AG04449 (cell line): ENCODE results near the gene SEC61B.

ENCODE experiments used
- CTCF ChIA-PET: fragments of 350-600 bp; formaldehyde crosslinking; extraction: SDS; loops from one replicate; lab custom pipeline; 2021; ENCODE audit warnings: antibody characterized with exemption; lab: Yijun Ruan, JAX
- POLR2A ChIA-PET: fragments of 400-600, 350-600 bp; formaldehyde crosslinking; extraction: SDS; loops from one replicate; lab custom pipeline; 2020; ENCODE audit warnings: antibody characterized with exemption, inconsistent platforms; lab: Yijun Ruan, JAX
- DNase-seq: peaks from one replicate; pipeline ENCODE4 v3.0.0-alpha.2; 2010; ENCODE audit warnings: low read depth, low spot score
- H3K4me3 ChIP-seq: 2 replicates; pipeline ENCODE4 v1.5.1; 2011; ENCODE audit warnings: low read depth, mild to moderate bottlenecking, control low read depth, low read length
- TF ChIP-seq, protein P1 (sequence below): IDR thresholded peaks from one replicate; pipeline ENCODE4 v1.5.1; 2011; ENCODE audit warnings: mild to moderate bottlenecking, moderate library complexity, low read length, control low read depth, inconsistent platforms; ENCODE audit not compliant: insufficient read depth; ENCODE audit errors: missing control alignments

SEC61B gene

GRCh38 chr9:99183616-99184015, 38.5 kb upstream of the SEC61B start:
- DNase-seq, result no peak
- TF ChIP-seq, protein P1, sequence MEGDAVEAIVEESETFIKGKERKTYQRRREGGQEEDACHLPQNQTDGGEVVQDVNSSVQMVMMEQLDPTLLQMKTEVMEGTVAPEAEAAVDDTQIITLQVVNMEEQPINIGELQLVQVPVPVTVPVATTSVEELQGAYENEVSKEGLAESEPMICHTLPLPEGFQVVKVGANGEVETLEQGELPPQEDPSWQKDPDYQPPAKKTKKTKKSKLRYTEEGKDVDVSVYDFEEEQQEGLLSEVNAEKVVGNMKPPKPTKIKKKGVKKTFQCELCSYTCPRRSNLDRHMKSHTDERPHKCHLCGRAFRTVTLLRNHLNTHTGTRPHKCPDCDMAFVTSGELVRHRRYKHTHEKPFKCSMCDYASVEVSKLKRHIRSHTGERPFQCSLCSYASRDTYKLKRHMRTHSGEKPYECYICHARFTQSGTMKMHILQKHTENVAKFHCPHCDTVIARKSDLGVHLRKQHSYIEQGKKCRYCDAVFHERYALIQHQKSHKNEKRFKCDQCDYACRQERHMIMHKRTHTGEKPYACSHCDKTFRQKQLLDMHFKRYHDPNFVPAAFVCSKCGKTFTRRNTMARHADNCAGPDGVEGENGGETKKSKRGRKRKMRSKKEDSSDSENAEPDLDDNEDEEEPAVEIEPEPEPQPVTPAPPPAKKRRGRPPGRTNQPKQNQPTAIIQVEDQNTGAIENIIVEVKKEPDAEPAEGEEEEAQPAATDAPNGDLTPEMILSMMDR, result no peak
- ChIA-PET CTCF (interaction anchor here (0.6 to 8.0 kb wide), 14 partner anchors 8 to 1141 kb away, joined by 3 to 90 read pairs (median 4); no protein-coding TSS in a partner anchor), POLR2A (no interaction called here)
- no peak overlapping the region for H3K4me3 ChIP-seq

GRCh38 chr9:99184110-99184474, 38.0 kb upstream of the SEC61B start:
- TF ChIP-seq, protein P1, result no peak
- POLR2A ChIA-PET, result no interaction called here
- H3K4me3 ChIP-seq, result no peak overlapping the region
- DNase-seq, result no peak
- CTCF ChIA-PET, result interaction anchor here (0.6 to 8.0 kb wide), 47 partner anchors 9 to 1418 kb away, joined by 3 to 90 read pairs (median 5); partner anchors contain the start of genes ALG2 and SEC61B

DNA sequence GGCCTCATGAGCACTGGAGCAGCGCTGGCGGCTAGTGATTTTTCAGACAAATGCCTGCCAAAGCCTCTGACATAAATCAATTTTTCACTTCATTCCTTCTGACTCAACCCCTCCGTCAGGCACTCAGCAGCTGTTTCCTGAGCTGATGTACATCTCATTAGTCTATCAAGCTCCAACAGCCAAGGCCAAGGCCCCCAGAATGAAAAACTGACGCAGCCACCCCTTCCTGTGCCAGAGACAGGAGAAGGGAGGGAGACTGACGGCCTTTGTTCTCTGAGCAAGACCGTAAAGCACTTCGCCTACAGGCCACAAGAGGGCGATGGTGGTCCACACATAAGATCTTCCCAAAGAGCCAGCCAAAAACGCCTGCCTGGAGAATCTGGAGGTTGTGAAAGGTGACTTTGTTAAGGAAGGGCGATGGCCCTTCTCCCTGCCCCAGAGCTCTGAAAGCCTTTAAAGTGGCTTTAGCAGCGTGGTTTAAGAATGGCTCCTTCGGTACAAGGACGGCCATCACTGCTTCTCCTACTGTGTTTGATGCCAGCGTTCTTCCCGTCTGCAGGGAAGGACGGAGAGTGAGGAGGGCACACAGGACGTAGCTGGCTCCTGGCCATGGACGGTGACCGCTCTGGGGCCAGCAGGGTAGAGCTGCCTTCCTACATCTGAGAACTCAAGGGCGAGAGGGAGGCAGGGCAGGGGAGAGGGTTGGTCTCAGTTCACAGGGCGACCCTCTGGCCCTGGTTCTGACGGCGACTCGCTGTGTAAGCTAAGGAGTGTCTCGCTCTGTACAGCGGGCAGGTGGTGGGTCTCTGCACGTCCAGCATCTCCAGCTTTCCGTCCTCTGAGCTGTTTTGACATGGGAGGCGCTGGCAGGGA, 37.4 kb upstream of the SEC61B start:
- DNase-seq, result peak; percentile 51
- ChIA-PET CTCF (interaction anchor here (0.6 to 8.0 kb wide), 59 partner anchors 10 to 1417 kb away, joined by 3 to 90 read pairs (median 5); partner anchors contain the start of genes ALG2 and SEC61B), POLR2A (no interaction called here)
- H3K4me3 ChIP-seq, result peak overlapping the region; percentile 15; the same call in 1 of the 2 replicates
- TF ChIP-seq, protein P1, result peak; percentile 89

DNA sequence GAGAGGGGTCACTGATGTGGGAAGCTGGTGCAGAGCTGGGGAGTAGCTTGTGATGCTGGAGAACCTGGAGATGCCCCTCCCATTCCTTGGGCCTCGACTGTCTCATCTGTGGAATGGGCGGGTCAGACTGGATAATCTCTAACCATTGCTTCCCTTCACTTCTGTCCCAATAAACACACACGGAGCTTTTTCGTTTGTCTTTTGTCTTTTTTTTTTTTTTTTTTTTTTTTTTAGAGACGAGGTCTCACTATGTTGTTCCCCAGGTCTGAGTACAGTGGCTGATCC, 36.8 kb upstream of the SEC61B start:
- no peak overlapping the region for H3K4me3 ChIP-seq
- no peak for DNase-seq
- CTCF ChIA-PET, result interaction anchor here (0.7 to 8.0 kb wide), 46 partner anchors 10 to 1416 kb away, joined by 3 to 90 read pairs (median 5); partner anchors contain the start of genes ALG2 and SEC61B
- TF ChIP-seq, protein P1, result no peak
- POLR2A ChIA-PET, result no interaction called here

DNA sequence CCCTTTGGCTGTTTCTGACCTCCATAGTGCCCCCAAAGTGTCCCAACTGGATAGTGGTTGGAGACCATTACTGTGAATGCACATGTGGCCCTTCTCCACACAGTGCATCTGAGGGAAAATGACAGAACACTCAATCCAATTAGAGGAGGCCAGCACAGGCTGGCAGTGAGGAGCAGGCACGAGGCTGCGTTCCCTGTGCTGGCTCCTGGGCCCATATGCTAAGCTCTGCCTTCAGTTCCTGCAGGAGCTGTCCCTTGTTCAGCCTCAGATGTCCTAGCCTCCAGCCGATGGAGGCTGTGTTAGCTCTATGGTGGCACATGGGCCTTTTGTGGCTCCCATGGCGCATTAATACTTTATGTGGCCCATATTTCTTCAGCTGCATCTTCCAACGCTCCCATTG, 36.1 kb upstream of the SEC61B start:
- POLR2A ChIA-PET, result no interaction called here
- CTCF ChIA-PET, result interaction anchor here (1.1 to 8.0 kb wide), 23 partner anchors 11 to 1411 kb away, joined by 3 to 90 read pairs (median 8); partner anchors contain the start of genes ALG2 and SEC61B
- TF ChIP-seq, protein P1, result no peak
- H3K4me3 ChIP-seq, result no peak overlapping the region
- DNase-seq, result no peak

- H3K4me3 ChIP-seq, result no peak overlapping the region
- CTCF ChIA-PET, result interaction anchor here (1.2 to 8.0 kb wide), 8 partner anchors 10 to 1137 kb away, joined by 3 to 90 read pairs (median 20); partner anchors contain the start of genes ALG2 and SEC61B
- POLR2A ChIA-PET, result no interaction called here
- TF ChIP-seq, protein P1, result no peak
- DNase-seq, result no peak
Measured at GRCh38 chr9:99187311-99187710, 34.8 kb upstream of the SEC61B start.
